Esophagus muscularis mucosa (tissue), 4 donors: ENCODE data around the gene ERLIN1.

ENCODE experiments used
- CTCF ChIP-seq, 3 experiments: fragments of 200-600 bp in 2 of 3; fragments of 450-650 bp in 1 of 3; sonication (generic) in 2 of 3; IDR thresholded peaks; one replicate each; pipeline ENCODE4 v1.5.1; 2017 to 2019; ENCODE audit warnings: antibody characterized with exemption in 3 of 3, mild to moderate bottlenecking in 2 of 3, moderate library complexity in 1 of 3
- EP300 ChIP-seq: sonication (generic); formaldehyde crosslinking; IDR thresholded peaks from one replicate; pipeline ENCODE4 v1.6.1; 2017; ENCODE audit warnings: antibody characterized with exemption
- POLR2A ChIP-seq: fragments of 450-650 bp; IDR thresholded peaks from one replicate; pipeline ENCODE4 v1.6.1; 2017; ENCODE audit warnings: antibody characterized with exemption, moderate library complexity, mild to moderate bottlenecking, low read depth
- POLR2AphosphoS5 ChIP-seq, 2 donors: sonication (generic); formaldehyde crosslinking; IDR thresholded peaks; one replicate each; pipeline ENCODE4 v1.6.1; 2017; ENCODE audit warnings: antibody characterized with exemption in 2 of 2

GRCh38 chr10:100140070-100140469 lies 45.8 kb downstream of the ERLIN1 start:
- TF ChIP-seq CTCF (IDR thresholded peaks at IDR 0.05) (no peak), POLR2A (no peak), EP300 (no peak), POLR2AphosphoS5 (IDR thresholded peaks at IDR 0.05) (no peak)
